HG02840 (cell line): ENCODE results near the gene TEAD1.

Source experiments
- ATAC-seq: cut with Tn5 transposase; IDR thresholded peaks from one replicate; pipeline ENCODE4 v1.9.1; 2021; ENCODE audit warnings: mild to moderate bottlenecking, moderate library complexity, moderate number of reproducible peaks; ENCODE audit not compliant: unreplicated experiment, low FRiP score

TEAD1 gene

DNA sequence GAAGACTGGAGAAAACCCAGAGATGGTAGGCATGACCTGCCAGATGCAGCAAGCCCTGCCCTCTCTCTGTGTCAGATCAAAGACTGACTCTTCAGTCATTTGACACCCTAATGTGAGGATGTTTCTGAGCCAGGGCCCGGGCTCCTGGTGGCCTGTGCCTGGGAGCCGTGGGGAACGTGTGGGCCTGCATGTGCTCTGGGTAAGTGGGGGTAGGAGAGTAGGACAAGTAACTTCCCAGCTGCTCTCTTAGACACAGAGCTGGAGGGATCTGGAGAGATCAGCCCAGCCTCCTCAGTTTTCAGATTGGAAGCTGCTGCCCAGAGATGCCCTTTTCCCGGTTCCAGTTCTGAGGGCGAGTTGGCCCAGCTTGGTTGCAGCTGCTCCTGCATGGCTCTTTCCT is 110.8 kb downstream of the TEAD1 start:
- no peak for ATAC-seq

DNA sequence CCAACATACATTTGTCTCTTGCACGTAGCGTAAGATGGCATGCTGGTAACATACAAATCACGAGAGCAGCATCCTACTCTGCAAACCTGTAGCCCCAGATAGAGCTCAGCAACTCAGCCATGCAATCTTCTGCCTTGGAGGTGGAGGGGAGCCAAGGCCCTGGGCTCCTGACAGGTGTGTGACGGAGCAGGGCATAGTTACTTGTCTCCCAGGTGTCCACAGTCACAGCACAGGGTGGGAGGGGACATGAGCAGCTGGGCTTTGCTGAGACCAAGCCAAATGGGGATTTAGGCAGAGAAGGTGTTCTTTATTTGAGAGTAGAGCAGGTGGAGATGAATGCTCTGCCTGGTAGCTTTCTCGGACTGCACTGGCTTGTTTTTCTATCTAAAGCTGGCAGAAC is 111.7 kb downstream of the TEAD1 start:
- ATAC-seq: no peak

DNA sequence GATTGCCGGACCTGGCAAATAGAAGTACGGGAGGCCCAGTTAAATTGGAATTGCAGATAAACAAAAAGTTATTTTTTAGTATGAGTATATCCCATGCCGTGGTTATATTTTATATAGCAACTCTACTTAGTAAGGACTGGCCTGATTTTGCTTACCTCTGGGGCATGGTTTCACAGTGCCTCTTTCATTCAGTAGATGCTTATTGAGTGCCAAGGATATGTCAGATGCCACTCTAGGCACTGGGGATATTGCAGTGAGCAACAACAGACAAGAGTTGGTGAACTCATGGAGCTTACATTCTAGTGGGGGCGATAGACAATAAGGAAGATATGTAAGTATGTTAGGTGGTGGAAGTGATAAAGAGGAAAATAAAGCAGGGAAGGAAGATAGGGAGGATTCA is 112.2 kb downstream of the TEAD1 start:
- ATAC-seq: no peak

DNA sequence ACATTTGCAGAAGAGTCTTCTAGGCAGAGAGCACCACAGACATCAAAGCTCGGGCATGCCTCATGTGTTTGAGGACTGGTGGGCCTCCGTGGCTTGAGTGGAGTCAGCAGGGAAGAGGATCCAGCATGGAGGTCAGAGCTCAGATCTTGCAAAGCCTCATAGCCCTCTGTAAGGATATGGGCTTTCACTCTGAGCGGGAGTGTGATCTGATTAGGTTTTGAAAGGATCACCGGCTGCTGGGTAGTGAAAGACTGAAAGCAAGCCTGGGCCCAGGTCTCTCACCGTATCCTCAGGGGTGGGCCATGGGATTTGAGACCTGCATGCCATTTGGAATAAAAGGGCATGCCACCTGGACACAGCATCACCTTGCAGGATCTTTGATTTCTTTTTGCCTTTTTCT is 112.7 kb downstream of the TEAD1 start:
- ATAC-seq: no peak

DNA sequence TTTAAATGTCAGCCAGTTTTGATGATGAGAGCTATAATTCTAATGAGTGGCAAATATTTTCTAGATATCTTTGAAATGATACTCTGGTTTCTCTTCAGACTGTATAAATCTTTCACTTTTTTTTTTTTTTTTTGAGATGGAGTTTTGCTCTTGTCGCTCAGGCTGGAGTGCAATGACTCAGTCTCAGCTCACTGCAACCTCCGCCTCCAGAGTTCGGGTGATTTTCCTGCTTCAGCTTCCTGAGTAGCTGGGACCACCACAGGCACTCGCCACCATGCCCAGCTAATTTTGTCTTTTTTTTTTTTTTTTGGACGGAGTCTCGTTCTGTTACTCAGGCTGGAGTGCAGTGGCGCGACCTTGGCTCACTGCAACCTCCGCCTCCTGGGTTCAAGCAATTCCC is 113.6 kb downstream of the TEAD1 start:
- ATAC-seq: no peak

DNA sequence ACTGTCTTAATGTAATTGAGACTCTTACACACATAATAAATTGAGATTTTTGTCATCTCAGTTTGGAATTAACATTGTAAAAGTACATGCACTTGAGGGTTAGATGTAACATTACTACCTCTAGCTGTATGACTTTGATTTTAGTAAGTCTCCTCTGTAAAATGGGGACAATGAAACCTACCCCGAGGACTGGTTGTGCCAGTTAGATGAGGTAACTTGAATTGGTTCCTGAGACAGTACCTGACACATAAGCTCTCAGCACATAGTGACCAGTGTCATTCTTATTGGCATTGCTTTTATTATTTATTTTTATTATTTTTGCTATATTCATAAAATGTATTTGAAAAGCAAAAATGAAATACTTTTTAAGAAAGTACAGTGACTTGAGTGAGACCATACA is 114.8 kb downstream of the TEAD1 start:
- no peak for ATAC-seq

DNA sequence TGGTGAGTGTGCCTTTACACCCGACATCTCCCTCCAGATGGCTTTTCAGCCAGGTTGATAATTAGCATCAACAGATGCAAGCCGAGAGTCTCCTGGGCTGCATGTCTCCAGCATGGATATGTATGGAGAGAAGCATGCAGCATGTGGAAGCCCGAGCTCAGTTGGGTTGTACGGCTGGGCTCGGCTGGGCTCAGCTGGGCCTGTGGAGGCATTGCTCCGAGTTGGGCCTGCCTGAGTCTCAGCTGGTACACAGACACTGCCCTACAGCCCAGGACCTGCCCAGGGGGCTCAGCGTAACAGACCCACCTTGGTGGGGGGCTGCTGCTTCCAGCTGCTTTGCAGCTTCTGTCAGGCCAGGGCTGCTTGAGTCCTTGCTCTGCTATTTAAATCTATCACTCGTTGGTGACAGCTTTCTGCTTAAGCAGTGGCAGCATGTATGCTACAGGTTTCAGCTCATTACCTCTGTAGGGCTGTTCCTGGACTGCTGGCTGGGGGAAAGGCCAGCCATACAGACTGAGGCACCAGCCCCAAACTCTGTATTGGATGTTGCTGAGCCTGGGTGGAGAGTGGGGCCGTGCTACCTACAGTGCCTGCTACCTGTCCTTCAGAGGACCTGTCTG is 115.5 kb downstream of the TEAD1 start:
- no peak for ATAC-seq

DNA sequence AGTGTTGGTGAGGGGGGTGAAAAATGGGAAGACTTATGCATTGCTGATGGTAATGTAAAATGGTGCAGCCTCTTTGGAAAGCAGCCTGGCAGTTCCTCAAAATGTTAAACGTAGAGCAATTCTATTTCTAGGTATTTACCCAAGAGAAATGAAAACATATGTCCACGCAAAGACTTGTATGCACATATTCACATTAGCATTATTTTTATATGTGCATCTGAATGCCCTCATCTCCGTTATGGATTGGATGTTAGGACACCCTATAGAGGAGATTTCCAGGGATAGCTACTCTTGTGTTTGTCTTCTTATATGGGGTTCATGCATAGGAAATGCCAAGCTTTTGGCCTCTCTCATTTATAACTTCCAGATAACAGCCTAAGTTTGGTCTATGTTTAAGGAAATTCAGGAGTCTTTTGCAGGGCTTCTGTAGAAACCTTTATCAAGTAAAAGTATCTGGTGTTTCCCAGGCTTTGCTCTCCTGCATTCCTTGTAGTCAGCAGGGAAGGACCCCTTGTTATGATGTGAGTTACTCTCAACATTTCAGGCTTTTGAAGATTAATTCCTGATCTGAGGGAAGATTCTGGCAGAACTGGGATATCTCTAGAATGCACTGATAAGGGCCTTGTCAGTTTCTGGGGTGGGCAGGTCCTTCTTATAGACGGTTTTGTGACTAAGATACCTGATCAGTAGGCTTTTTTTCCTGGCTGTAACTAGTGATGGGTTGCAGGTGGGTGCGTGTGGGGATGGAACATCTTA is 116.8 kb downstream of the TEAD1 start:
- no peak for ATAC-seq

DNA sequence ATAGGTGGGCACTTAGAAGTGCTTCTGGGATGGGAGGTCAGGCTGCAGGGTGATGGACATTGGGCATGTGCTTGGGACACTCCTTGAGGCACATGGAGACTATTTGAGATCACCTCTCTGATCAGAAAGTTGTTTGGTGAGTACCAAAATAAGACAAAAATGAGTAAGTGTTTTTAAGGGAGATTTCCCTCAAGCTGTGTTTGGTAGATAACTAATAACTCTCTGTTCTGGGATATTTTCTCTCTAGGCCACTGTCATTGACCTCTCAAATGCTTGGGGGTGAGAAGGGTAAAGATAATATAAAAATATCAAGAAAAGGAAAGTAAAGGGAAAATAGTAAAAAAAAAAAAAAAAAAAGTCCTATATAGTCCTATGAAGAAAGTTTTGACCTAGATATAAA is 117.8 kb downstream of the TEAD1 start:
- ATAC-seq: no peak

DNA sequence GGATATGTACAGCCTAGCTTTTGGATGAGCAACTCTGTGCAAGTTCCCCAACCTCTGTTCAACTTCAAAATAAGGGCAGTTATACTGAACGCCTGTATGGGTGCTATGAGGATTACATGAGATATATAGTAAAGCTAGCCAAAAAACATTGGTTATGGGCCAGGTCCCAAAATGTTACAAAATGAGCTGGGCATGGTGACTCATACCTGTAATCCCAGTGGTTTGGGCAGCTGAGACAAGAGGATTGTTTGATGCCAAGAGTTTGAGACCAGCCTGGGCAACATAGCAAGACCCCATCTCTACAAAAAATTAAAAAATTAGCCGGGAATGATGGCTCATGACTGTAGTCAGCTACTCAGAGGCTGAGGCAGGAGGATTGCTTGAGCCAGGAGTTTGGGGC is 118.4 kb downstream of the TEAD1 start:
- ATAC-seq: no peak

DNA sequence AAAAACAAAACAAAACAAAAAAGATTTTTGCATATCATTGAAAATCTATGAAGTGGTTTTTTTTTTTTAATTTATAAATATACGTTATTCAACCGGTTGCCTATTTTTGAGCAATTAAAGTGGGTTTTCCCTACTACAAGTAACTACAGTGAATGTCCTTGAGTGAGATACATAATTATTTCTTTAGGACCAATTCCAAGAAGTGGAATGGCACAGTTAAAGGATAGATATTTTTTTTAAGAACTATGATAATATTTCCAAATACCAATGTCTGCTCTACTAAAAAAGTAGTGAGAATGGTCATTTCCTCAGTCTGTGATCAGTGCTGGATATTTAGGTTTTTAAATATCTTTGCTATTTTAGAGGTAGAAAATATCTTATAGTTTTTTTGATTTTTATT is 118.8 kb downstream of the TEAD1 start:
- ATAC-seq: no peak

DNA sequence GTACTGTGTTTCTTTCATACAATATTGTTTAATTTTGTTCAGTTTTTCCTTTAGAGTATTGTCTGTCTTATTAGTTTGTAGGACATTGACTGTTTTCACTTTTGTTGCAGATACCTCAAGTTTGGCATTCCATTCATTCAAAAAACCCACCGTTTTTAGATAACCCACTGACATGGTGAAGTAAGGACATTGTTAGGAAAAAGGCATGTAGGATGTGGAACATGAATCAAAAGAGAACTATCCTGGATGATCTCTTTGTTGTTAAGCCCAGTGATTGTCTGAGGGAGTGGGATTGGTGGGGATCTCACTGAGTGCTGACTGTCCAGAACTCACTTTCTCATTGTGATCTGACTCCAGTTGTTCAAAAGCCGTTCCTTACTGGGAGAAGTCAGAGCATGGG is 119.3 kb downstream of the TEAD1 start:
- ATAC-seq: no peak

DNA sequence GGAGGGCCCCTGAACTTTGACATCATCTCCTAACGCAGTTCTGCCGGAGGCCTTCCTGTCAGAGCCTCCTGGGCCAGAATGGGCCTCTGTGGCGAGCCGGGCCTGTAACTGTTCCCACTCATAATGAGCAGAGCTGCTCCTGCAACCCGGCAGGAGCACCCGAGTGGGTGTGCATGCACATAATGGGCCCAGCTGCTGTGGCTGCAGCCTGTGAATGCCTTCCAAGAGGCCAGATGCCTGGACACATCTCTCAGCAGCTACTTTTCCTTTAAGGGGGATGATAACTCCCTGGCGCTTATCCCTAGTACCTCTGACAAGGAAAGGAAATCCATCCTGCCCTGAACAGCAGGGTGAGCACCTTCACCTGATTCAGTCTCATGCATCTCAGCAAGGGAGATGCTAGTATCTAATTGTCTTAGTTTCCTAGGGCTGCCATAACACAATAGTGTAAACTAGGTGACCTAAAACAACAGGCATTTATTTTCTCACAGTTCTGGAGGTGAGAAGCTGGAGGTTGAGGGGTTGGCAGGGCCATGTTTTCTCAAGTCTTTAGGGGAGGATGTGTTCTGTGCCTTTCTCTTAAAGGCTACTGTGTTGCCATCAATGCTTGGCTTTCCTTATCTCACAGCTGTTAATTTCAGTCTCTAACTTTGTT is 120.5 kb downstream of the TEAD1 start:
- ATAC-seq: no peak

DNA sequence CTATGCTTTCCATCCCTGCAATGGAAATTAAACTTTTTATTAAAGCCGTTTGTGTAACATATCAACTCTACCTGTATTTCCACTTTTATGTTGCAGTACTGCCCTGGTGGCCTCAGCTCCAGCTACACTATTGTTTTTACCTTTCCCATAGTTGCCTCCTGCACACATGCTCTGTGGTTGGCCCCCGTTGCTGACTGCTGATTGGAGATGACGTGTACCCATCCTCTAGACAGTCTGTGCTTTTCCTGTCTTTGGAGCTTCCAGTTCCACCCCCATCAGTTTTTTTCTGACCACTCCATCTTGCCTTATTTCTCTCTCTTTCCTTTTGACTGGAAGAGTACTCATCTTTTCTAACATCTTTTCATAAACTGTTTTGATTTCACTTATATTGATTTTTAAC is 123.8 kb downstream of the TEAD1 start:
- no peak for ATAC-seq

DNA sequence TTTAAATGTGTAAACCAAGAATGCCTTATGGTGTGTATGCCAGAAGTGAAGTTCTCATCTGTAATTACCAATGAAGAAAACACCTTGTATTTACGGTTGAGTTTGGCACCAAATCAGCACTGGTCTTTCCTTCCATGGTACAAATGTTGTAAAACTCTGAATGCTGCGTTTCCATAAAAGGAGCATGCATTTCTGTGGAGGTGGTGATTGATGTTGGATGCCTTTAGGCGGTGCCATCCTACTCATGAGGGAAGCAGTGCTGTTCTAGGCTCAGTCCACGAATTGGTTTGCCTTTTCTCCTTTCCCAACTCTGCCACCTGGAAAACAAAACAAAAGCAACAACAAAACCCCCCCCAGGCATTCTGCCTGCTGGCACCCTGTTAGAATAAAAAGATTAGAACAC is 124.4 kb downstream of the TEAD1 start:
- no peak for ATAC-seq

DNA sequence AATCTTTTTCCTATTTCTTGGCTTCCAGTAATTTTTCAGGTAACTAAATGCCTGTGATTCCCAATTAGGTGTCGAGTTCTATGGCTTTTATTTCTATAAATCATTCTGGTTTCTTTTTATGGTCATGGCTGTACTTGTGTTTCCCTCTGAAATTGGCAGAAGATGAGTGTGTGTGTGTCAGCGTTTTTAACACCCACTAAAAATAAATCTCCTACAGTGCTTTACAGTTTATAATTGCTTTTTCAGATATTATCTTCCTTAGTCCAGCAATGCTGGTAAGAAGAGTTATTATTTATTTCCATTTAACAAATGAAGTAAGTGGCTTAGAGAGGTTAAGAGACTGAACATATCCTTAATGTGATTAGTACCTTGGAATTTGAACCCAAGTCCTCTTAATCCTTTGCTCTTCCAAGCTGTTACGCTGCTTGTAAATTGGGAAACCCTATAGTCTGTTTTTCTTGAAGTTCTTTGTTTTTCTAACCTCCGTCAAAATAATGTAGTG is 125.2 kb downstream of the TEAD1 start:
- no peak for ATAC-seq

DNA sequence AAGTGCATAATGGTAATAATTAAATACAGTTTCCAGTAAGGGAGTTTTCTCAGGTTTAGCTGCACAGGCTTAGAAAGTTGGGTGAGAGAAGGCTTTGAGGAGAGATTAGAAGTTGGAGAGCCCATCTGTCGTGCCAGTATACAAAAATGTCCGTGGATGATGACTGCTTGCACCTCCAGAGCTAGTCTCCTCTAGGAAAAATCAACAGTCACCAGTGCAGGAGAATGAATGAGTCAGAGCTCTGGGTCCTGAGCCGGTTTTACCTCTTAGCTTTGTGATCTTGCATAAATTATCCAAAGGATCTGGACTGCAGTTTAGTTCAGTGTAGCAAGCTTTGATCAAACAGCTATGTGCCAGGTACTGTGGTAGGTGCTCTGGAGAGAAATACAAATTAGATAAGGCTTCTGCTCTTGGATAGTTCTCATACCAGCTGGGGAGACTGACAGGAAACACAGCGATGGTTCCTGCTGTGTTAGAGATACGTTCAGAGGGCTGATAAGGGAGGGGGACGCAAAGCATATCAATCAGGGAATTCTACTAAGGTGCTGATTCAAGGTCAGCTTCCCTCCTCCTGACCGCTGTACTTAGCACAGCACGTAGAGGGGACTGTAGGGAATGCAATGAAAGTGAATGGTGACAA is 125.9 kb downstream of the TEAD1 start:
- no peak for ATAC-seq

DNA sequence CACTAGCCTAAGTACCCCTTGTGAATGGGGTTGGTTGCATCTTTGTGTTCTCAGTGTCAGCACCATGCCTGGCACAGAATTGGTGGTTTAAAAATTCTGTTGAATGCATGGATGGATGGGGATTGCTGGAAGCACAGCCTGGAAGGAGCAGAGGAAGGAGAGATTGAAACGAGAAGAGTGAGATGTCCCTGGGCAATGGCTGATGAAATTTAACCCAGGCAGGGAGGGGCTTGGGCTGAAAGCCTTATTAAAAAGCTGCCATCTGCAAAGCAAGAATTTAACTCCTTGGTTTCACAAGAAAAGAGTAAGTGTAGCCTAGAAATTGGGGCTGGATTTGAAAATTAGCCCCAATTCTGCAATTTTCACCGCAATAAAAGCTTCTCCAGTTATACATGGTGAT is 126.7 kb downstream of the TEAD1 start:
- no peak for ATAC-seq

DNA sequence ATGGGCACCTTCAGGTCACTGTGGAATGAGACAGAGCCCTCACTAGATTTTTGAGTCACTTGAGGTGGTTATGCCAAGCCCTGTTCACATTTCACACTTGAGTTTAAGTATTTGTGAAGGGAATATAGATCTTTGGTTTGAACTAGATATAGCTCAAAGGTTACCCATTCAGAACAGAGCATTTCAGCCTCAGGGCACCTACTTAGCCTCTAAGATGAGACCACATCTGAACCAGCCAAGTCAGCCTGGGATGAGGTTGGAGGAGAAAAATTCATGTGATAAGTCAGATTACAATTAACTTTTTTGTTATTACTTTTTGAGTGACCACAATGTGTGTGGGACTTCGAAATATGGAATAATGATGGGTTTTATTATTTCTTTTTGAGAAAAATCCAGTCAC is 127.8 kb downstream of the TEAD1 start:
- no peak for ATAC-seq

DNA sequence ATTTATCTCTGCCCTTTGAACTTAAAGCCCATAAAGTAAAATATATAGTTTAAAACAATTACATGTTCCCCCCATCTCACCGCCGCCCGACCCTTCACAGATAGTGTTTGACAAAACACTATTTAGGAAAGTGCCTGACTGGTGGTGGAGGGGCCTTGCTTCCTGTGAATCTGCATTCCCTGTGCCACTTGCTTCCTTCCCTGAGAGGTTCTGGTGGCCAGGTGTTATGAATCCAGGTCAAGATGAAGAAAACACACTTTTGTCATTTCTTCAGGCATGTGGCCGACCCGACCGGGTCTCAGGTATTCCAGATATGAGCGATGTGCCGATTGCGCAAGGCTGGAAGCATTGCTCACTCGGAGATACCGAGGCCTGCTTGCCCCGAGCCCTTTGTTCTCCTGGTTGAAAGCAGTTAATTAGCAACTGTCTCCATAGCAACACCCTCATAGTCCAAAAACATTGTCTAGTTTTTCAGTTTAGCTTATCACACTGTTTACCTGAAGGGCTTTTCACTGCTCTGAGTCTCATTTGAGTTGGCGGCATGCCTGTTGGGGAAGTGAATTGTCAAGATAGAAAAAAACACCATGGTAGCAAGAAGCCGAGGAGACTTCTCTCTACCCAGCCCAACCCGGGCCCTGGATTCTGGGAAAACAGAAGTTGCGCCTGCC is 128.3 kb downstream of the TEAD1 start:
- no peak for ATAC-seq
